Right hindlimb (tissue), 1 donor: ENCODE results near the gene BTBD9.
A peak's percentile ranks its signal among the peaks of the same experiment; 100 is the strongest.

Experiments
- DNase-seq: peaks from one replicate; pipeline ENCODE4 v3.0.0-alpha.2; 2018

BTBD9 gene

GRCh38 chr6:38273325-38273724, 366.4 kb downstream of the BTBD9 start:
- DNase-seq = no peak

GRCh38 chr6:38272222-38272621, 367.5 kb downstream of the BTBD9 start:
- no peak for DNase-seq

GRCh38 chr6:38271081-38271480, 368.6 kb downstream of the BTBD9 start:
- no peak for DNase-seq

- no peak for DNase-seq
Observed at GRCh38 chr6:38270367-38270766, 369.4 kb downstream of the BTBD9 start.

GRCh38 chr6:38269461-38270172, 370.1 kb downstream of the BTBD9 start:
- no peak for DNase-seq

- no peak for DNase-seq
Observed at GRCh38 chr6:38268342-38268741, 371.4 kb downstream of the BTBD9 start.

- DNase-seq = no peak
Observed at GRCh38 chr6:38266921-38267354, 372.8 kb downstream of the BTBD9 start.

GRCh38 chr6:38264605-38265004, 375.1 kb downstream of the BTBD9 start:
- DNase-seq = no peak

GRCh38 chr6:38262609-38263008, 377.1 kb downstream of the BTBD9 start:
- no peak for DNase-seq

GRCh38 chr6:38262026-38262425, 377.7 kb downstream of the BTBD9 start:
- DNase-seq = peak; percentile 52

- DNase-seq = no peak
Observed at GRCh38 chr6:38261626-38262025, 378.1 kb downstream of the BTBD9 start.

- DNase-seq = no peak
Observed at GRCh38 chr6:38259736-38260135, 380.0 kb downstream of the BTBD9 start.

GRCh38 chr6:38248500-38249234, 391.1 kb downstream of the BTBD9 start:
- DNase-seq = no peak

GRCh38 chr6:38245295-38245694, 394.4 kb downstream of the BTBD9 start:
- no peak for DNase-seq

- DNase-seq = no peak
Observed at GRCh38 chr6:38244869-38245268, 394.9 kb downstream of the BTBD9 start.

GRCh38 chr6:38241200-38241871, 398.4 kb downstream of the BTBD9 start:
- no peak for DNase-seq

GRCh38 chr6:38239719-38240451, 399.8 kb downstream of the BTBD9 start:
- DNase-seq = no peak

- no peak for DNase-seq
Observed at GRCh38 chr6:38236631-38237030, 403.1 kb downstream of the BTBD9 start.

GRCh38 chr6:38234934-38235682, 404.6 kb downstream of the BTBD9 start:
- no peak for DNase-seq

GRCh38 chr6:38234141-38234540, 405.6 kb downstream of the BTBD9 start:
- DNase-seq = no peak

- DNase-seq = no peak
Observed at GRCh38 chr6:38233161-38233791, 406.5 kb downstream of the BTBD9 start.

- no peak for DNase-seq
Observed at GRCh38 chr6:38225766-38226165, 414.0 kb downstream of the BTBD9 start.
